Left lung (tissue), 10 donors: ENCODE data around the gene PHF12. TPM values are rescaled to one million over a fixed set of nuclear protein-coding genes. Genes with fewer than 3 reads are reported as not detected.

Experiments
- ATAC-seq: fragments of 200-7000 bp; cut with Tn5 transposase; one replicate; pipeline ENCODE4 v1.9.1; 2020; ENCODE audit warnings: moderate library complexity
- DNase-seq, 4 donors: peaks; one replicate each; pipeline ENCODE4 v3.0.0-alpha.2; 2013 to 2020
- H3K27ac ChIP-seq, 2 donors: fragments of 200-600 bp; sonication (generic) in 1 of 2; one replicate each; pipeline versions ENCODE4 v1.5.0 to v1.8.0; 2020 to 2021
- H3K27me3 ChIP-seq, 2 donors: fragments of 200-600 bp; sonication (generic) in 1 of 2; one replicate each; pipeline versions ENCODE4 v1.5.0 to v1.8.0; 2020 to 2021
- H3K36me3 ChIP-seq, 2 donors: fragments of 200-600 bp; sonication (generic) in 1 of 2; one replicate each; pipeline versions ENCODE4 v1.5.0 to v1.8.0; 2020 to 2021
- H3K4me1 ChIP-seq, 2 donors: fragments of 200-600 bp; one replicate each; pipeline ENCODE4 v1.8.0; 2021
- H3K4me3 ChIP-seq, 2 donors: fragments of 200-600 bp; sonication (generic) in 1 of 2; one replicate each; pipeline versions ENCODE4 v1.5.0 to v1.8.0; 2020 to 2021; ENCODE audit warnings: mild to moderate bottlenecking in 1 of 2
- H3K9me3 ChIP-seq, 2 donors: fragments of 200-600 bp; sonication (generic) in 1 of 2; one replicate each; pipeline versions ENCODE4 v1.5.0 to v1.8.0; 2020 to 2021
- intact Hi-C, 2 donors: fragments of 100-400 bp; cut with DNase I; formaldehyde crosslinking; loops; one replicate each; pipeline versions ENCODE4 v1.11.2 to v1.14.2; 2022
- polyA plus RNA-seq, 6 donors: library from polyadenylated mRNA; unstranded; fragments of 120-200 nt; gene quantifications; one replicate each; pipeline ENCODE4 v1.2.1, GENCODE V29; 2013; ENCODE audit not compliant: insufficient read length in 6 of 6
- total RNA-seq, 2 donors: library from RNA; stranded (reverse); fragmentation: NEBNext Ultra II Directional; extraction: Animal tissue kit (Norgen Biotek cat#: 25700); gene quantifications; one replicate each; pipeline ENCODE4 v1.2.1, GENCODE V29; 2021
- TF ChIP-seq, protein P1 (sequence below), 2 donors: fragments of 200-600 bp; sonication (generic) in 1 of 2; IDR thresholded peaks; one replicate each; pipeline versions ENCODE4 v1.5.0 to v1.8.0; 2021; ENCODE audit warnings: antibody characterized with exemption in 2 of 2
- donor health status: DM: no; HTN: yes; CAD: no.
- donor health status: DM: no; HTN: no; CAD: no.

PHF12 gene
- total and polyA plus RNA-seq, 8 donors, result 32.1 to 68.7 (median 56.0) TPM

DNA sequence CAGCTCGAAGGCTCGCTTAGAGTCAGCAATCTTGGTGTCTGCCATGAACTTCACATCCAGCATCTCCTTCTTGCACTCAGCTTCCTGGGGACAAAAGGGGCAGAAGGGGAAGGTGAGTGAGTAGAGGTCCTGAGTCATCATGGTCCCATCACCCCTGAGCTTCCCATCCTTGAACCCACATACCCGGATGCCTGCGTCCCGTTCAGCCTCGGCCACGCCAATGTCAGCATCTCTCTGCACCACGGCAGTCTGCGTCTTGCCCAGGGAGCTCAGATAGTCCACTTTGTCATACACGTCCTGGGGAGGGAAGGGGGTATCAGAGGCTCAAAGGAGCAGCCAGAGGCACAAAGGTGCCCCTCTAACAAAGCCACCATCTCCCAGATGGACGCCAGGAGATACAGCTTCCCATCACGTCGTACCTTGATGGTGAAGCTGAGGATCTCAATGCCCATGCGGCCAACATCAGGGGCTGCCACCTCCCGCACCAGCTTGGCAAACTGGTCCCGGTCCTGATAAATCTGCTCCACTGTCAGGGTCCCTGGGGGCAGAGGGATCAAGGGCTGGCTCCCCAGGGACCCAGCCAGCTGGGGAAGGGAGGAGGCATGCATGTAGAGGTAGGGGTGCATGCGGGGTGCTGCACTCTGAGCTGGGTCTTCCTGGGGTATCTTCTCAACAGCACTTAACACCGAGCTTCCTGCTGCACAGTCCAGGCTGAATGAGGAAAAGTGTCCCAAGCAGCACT, 69.0 kb downstream of the PHF12 start:
- ATAC-seq (no peak), DNase-seq (no peak)
- no peaks in the 10 kb centered on the region for H3K9me3 ChIP-seq
- TF ChIP-seq, protein P1, sequence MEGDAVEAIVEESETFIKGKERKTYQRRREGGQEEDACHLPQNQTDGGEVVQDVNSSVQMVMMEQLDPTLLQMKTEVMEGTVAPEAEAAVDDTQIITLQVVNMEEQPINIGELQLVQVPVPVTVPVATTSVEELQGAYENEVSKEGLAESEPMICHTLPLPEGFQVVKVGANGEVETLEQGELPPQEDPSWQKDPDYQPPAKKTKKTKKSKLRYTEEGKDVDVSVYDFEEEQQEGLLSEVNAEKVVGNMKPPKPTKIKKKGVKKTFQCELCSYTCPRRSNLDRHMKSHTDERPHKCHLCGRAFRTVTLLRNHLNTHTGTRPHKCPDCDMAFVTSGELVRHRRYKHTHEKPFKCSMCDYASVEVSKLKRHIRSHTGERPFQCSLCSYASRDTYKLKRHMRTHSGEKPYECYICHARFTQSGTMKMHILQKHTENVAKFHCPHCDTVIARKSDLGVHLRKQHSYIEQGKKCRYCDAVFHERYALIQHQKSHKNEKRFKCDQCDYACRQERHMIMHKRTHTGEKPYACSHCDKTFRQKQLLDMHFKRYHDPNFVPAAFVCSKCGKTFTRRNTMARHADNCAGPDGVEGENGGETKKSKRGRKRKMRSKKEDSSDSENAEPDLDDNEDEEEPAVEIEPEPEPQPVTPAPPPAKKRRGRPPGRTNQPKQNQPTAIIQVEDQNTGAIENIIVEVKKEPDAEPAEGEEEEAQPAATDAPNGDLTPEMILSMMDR (IDR thresholded peaks at IDR 0.05), result no peak
- H3K27ac ChIP-seq, result no peak overlapping the region
- intact Hi-C loops, result loop anchor here in 1 of 2 donors (5.0 kb wide), 1 partner anchor 35 kb away; no protein-coding TSS in a partner anchor
- H3K4me1 ChIP-seq, result no peaks in the 10 kb centered on the region
- no peak overlapping the region for H3K4me3 ChIP-seq
- no peaks in the 10 kb centered on the region for H3K27me3 ChIP-seq
- H3K36me3 ChIP-seq, result peaks cover 0 to 94% of the 10 kb centered on the region in 2 donors

DNA sequence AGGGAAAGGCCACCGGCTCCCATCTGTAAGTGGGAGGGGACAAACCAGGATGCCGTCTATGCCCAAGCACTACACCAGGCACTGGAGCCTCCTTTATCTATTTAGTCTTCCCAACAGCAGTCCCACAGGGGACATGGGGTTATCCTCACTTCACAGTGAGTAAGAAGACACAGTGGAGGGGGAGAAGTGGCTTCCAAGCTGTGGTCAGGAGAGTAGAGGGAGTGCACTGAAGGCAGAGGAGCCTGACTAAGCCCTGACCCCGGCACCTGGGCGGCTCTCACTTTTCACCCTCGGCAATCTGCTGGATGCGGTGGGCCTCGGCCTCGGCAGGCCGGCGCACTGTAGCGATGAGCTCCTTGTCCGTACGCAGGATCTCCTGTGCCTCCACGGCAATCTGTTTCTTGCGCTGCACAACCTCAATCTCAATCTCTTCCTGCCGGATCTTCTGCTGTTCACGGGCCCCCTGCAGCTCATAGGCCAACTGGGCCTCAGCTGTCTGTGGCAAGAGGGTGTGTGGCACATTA, 69.7 kb downstream of the PHF12 start:
- no peak overlapping the region for H3K4me3 ChIP-seq
- TF ChIP-seq, protein P1 (IDR thresholded peaks at IDR 0.05), result no peak
- H3K4me1 ChIP-seq, result no peaks in the 10 kb centered on the region
- intact Hi-C loops, result loop anchor here in 1 of 2 donors (5.0 kb wide), 1 partner anchor 34 kb away; no protein-coding TSS in a partner anchor
- DNase-seq, result no peak
- no peaks in the 10 kb centered on the region for H3K27me3 ChIP-seq
- peaks cover 0 to 87% of the 10 kb centered on the region in 2 donors for H3K36me3 ChIP-seq
- H3K9me3 ChIP-seq, result no peaks in the 10 kb centered on the region
- ATAC-seq, result no peak
- no peak overlapping the region for H3K27ac ChIP-seq

DNA sequence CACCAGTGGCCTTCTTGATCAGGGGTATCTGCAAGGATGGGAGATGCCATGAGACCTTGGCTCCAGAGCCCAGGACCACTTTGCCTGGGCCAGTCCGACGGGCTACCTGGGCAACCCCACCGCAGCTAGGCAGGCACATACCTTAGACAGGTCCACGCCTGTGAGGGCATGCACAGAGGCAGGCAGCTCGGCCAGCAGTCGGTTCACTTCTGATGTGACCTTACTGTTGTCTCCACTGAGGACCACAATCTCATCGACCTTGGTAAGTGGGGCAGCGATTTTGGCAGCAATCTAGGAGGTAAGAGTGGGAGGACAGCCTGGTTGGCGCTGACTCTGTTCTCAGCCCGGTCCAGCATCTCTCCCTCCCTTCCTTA, 70.8 kb downstream of the PHF12 start:
- no peak for ATAC-seq
- intact Hi-C loops, result loop anchor here in 1 of 2 donors (5.0 kb wide), 1 partner anchor 33 kb away; no protein-coding TSS in a partner anchor
- Histone ChIP-seq H3K27me3 (no peaks in the 10 kb centered on the region), H3K4me1 (no peaks in the 10 kb centered on the region), H3K4me3 (no peak overlapping the region), H3K36me3 (peaks cover 0 to 77% of the 10 kb centered on the region in 2 donors), H3K27ac (no peak overlapping the region), H3K9me3 (no peaks in the 10 kb centered on the region)
- TF ChIP-seq, protein P1 (IDR thresholded peaks at IDR 0.05), result no peak
- peak in 1 of 4 donors; percentile 52 for DNase-seq

DNA sequence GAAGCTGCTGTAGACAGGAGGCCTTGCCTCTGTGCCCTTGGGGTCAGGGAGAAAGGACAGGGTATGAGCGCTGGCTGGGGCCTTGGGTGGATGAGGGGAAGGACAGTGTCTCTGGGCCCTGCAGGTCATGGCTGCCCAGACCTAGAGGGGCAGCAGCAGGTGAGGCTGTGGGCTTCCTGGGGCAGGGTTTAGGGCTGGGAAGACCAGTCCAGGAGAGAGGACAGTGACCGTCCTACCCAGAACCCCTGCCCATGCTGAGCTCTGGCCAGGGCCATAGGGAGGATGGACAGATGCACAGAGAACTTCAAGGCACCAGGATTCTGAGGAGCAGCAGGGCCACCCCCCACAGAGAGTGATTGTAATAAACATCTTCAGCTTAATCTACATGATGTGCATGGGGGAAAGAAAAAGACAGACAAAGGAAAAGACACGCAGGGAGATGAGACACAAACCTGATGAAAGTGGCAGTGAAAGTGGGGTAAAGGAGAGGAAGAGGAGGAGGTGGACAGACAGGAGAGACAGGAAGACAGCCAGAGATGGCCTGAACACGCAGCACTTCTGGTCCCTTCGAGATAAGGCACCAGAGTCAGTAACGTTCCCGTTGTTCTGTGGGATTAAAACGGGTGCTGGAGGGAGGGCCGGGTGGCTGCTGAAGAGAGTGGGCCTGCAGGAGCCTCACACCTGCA, 71.3 kb downstream of the PHF12 start:
- no peak overlapping the region for H3K27ac ChIP-seq
- TF ChIP-seq, protein P1 (IDR thresholded peaks at IDR 0.05), result no peak
- ATAC-seq, result no peak
- H3K4me3 ChIP-seq, result no peak overlapping the region
- H3K9me3 ChIP-seq, result no peaks in the 10 kb centered on the region
- no peaks in the 10 kb centered on the region for H3K4me1 ChIP-seq
- DNase-seq, result peak in 1 of 4 donors; percentile 39
- intact Hi-C loops, result loop anchor here in 1 of 2 donors (5.0 kb wide), 1 partner anchor 33 kb away; no protein-coding TSS in a partner anchor
- H3K27me3 ChIP-seq, result no peaks in the 10 kb centered on the region
- H3K36me3 ChIP-seq, result peaks cover 0 to 71% of the 10 kb centered on the region in 2 donors

DNA sequence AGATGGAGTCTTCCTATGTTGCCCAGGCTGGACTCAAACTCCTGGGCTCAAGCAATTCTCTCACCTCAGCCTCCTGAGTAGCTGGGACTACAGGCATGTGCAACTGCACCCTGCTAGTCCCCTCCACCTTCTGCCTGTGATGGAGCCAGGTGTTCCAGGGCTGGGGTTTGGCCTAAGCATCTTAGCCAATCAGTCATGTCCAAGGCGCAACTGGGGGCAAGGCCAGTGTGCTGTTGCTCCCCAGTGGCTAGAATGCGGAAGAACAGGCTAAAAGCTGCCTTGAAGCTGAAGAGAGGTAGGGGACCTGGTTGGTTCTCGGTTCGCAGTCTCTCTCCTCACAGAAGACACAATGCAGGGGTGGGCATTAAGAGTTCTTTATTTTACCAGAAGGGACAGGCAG, 72.3 kb downstream of the PHF12 start:
- Histone ChIP-seq H3K36me3 (peaks cover 0 to 61% of the 10 kb centered on the region in 2 donors), H3K4me1 (no peaks in the 10 kb centered on the region), H3K27ac (no peak overlapping the region), H3K4me3 (no peak overlapping the region), H3K27me3 (no peaks in the 10 kb centered on the region), H3K9me3 (no peaks in the 10 kb centered on the region)
- TF ChIP-seq, protein P1 (IDR thresholded peaks at IDR 0.05), result no peak
- peak; percentile 72 for ATAC-seq
- intact Hi-C loops, result no loop called here
- peak in 2 of 4 donors; percentile 19 to 31 for DNase-seq
